Measurements from ENCODE around the gene PAM.
A peak's percentile ranks its signal among the peaks of the same experiment; 100 is the strongest.
"Not testable (repeated sequence)": the region's sequence is repeated elsewhere in the genome, so short reads cannot be mapped to it uniquely, and the experiment has no call there.

Gene PAM

DNA sequence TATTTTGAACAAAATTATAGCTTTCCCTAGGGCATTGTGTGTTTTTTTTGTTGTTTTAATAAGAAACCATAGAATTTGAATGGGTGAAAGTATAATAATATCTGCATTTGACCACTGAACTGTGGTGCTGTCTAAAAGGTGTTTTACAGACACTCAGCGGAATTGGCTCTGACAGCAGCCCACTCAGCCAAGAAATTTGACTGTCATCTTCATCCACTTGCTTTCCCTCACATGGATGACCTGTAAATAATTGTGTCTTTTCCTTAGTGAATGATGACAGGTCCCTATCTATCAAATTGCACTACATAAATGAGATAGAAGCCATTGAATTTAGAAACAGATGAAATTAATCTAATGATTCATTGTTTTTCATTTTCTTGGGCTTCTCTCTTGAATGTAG lies 150.0 kb downstream of the PAM start:
- no peak overlapping the region for H3K4me3 ChIP-seq (replicated peaks; ENCODE audit: low read depth, low read length)
- TF ChIP-seq, protein P1, sequence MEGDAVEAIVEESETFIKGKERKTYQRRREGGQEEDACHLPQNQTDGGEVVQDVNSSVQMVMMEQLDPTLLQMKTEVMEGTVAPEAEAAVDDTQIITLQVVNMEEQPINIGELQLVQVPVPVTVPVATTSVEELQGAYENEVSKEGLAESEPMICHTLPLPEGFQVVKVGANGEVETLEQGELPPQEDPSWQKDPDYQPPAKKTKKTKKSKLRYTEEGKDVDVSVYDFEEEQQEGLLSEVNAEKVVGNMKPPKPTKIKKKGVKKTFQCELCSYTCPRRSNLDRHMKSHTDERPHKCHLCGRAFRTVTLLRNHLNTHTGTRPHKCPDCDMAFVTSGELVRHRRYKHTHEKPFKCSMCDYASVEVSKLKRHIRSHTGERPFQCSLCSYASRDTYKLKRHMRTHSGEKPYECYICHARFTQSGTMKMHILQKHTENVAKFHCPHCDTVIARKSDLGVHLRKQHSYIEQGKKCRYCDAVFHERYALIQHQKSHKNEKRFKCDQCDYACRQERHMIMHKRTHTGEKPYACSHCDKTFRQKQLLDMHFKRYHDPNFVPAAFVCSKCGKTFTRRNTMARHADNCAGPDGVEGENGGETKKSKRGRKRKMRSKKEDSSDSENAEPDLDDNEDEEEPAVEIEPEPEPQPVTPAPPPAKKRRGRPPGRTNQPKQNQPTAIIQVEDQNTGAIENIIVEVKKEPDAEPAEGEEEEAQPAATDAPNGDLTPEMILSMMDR (IDR thresholded peaks at IDR 0.05; ENCODE audit: low read length, missing control alignments), result no peak
- DNase-seq (ENCODE audit: low read depth), result no peak

DNA sequence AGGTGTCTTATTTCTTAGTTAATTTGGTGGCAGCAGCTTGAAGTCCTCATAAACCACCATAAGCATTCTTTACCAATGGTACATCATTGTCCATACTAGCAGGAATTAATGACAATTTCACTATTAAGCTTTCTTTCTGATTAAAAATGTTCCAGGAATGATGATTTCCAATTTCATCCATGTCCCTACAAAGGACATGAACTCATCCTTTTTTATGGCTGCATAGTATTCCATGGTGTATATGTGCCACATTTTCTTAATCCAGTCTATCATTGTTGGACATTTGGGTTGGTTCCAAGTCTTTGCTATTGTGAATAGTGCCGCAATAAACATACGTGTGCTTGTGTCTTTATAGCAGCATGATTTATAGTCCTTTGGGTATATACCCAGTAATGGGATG lies 152.0 kb downstream of the PAM start:
- not testable (repeated sequence) for H3K4me3 ChIP-seq (replicated peaks; ENCODE audit: low read depth, low read length); DNase-seq (ENCODE audit: low read depth)

DNA sequence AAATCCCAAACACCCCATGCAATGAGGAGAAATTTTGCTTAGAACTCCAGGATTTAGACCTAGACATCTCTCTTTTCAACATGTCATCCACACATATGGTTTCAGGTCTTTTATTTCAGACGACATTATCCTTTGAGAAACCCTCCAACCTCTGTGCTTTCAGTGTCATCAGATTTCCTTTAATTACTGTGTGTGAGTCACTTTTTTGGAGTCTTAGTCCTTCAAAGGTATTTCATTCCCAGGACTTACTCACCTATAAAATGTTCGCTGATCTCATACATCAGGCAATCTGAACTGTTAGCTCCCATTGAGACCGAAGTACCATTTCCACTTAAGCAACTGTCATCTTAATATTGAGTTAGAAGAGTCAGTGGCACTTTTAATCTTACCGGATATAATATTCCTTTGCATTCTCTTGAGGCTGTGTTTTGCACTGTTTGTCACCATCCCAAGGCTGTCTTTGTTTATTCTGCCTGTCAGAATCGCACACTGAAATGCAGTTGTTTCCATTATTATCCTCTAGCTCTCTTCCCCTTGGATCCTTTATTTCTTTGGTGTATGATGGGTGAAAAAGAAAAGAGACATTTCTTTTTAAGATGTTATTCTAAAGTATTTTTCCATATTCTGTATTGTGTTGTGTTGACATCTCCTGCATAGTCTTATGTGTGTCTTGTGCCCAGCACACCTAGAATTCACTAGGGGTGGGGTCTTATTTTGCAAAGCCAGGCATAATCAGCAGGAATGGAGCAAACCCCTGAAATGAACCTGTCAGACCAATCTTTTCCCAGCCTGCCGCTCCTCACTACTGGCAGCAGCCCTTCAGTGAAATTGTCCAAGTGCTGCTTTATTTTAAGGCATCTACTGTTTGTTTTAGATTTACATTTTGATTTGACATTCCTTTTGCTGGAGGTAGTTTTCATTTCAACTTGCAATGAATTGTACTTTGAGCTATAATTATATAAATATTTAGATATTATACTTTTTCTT lies 155.4 kb downstream of the PAM start:
- no peak overlapping the region for H3K4me3 ChIP-seq (replicated peaks; ENCODE audit: low read depth, low read length)
- DNase-seq (ENCODE audit: low read depth), result no peak
- TF ChIP-seq, protein P1 (IDR thresholded peaks at IDR 0.05; ENCODE audit: low read length, missing control alignments), result no peak

DNA sequence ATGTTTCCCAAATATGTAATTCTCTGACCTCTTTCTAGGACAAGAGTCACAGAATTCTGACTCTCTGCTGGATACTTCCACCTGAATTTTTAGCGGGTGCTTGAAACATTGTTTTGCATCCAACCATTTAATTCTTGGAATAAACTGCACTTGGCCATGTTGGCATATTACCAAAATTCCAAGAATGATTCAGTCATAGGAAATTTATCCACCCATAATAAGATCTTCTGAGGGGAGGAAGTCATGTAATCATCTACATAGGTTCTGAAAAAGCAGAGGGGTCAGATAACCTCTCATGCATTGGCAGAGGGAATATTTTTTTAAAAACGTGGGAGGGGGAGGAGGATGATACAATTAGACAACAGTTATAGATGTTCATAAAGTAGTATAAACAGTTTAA lies 156.9 kb downstream of the PAM start:
- peak; percentile 78 for DNase-seq (ENCODE audit: low read depth)
- TF ChIP-seq, protein P1 (IDR thresholded peaks at IDR 0.05; ENCODE audit: low read length, missing control alignments), result no peak
- H3K4me3 ChIP-seq (replicated peaks; ENCODE audit: low read depth, low read length), result no peak overlapping the region

DNA sequence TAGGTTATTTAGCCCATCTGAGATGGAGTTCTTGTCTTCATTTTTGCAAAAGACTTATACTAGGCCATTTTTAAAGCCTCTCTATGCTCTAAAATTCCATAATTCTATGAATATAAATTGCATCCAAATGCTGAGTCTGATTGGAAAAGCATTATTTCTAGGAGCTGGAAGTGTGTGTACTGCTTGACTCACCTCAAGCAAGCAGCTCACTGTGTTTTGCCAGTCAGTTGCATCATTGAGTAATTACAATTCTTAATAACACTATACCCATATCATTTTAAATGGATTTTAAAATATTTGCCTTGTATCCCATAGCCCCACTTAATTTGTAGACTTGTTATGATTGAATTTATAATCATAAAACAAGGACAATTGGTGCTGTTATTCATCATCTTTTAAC lies 161.0 kb downstream of the PAM start:
- DNase-seq (ENCODE audit: low read depth), result no peak
- TF ChIP-seq, protein P1 (IDR thresholded peaks at IDR 0.05; ENCODE audit: low read length, missing control alignments), result no peak
- H3K4me3 ChIP-seq (replicated peaks; ENCODE audit: low read depth, low read length), result no peak overlapping the region

DNA sequence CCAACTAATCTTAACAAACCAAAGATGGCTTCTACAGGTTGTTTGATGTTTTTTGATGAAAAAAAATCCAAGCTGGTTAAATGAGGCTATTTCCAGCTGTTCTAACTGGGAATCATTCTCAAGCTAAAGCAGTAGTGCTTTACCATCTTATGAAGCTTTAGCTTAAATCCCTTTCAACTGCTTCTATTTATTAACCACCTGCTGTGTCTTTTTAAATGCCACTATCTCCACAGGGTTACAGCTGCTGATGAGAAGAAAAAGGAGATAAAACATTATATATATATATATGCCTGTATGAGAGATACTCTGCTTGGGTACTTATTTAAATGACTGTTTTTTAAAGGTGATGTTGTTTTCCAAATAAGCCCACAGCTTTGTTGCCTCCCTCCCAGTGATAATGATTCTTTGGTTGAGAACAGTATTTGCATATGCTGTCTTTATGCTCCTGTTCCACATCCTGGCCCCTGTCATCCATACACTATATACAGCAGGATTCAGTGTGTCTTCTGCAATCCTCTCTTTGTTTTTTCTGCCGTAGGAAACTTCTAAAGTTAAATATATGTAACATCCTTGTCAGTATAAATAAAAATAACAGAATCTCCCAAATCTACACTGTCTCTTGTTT lies 164.0 kb downstream of the PAM start:
- no peak overlapping the region for H3K4me3 ChIP-seq (replicated peaks; ENCODE audit: low read depth, low read length)
- TF ChIP-seq, protein P1 (IDR thresholded peaks at IDR 0.05; ENCODE audit: low read length, missing control alignments), result no peak
- no peak for DNase-seq (ENCODE audit: low read depth)

DNA sequence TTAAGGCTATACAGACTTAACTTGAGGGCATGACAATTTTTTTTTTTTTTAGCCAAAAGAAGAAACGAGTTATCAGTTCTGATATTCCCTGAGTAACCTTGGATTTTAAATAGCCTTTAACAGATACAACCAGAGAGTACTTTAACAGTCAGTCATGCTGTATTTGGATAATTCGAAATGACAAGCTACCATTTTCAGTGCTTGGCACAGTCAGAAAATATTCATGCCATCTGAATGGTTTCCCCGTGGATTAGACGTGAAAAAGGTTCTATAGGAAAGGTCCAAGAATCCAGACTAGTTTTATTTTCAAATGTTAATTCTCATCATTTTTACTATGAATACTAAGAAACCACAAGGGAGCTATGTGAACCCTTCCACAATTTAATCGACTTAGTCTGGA lies 165.7 kb downstream of the PAM start:
- no peak overlapping the region for H3K4me3 ChIP-seq (replicated peaks; ENCODE audit: low read depth, low read length)
- no peak for DNase-seq (ENCODE audit: low read depth)
- TF ChIP-seq, protein P1 (IDR thresholded peaks at IDR 0.05; ENCODE audit: low read length, missing control alignments), result no peak

Data from fibroblast of pulmonary artery (primary cell).